Measurements from ENCODE around the gene ZNF420.
"Not testable (repeated sequence)": the region's sequence is repeated elsewhere in the genome, so short reads cannot be mapped to it uniquely, and the experiment has no call there.

ZNF420 gene

DNA sequence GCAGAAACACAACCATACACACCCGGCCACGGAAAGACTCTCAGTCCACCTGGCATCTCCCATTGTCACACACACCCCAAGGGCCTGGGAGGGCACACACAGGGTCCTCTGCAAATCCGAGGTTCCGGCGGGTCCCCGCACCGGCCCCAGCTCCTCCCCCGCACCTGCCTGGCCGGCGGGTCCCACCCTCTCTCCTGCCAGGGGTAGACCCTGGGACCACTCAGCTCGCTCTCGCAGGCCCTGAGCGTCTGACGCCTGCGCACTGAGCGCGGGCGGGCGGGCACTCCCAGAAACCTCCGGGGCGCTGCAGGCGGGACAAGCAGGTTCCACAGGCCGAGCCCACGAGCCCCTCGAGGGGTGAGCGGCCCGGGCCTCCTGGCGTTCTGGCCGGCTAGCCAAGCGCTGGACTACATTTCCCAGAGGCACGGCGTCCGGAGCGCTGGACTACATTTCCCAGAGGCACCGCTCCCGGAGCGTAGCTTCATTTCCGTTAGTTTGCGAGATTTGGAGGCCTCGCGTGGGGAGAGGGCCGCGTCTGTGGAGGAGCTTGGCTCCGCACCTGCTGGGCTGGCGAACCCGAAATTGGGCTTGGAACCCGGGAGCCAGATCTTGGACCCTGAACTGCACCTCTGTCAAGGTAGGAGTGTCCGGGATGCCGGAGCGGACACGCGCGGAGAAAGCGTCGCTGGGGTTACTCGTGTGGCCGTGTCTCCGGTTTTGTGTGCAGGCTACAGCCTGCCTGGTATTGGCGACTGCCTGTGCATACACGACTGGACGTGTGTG is at the start of gene ZNF420:
Gene ZNF420 (plus strand): TSS at position 500 of the 783 bp plus-strand sequence. CDS start 10,686 bp downstream, outside the sequence.
- no peak for DNase-seq (ENCODE audit: low spot score)

DNA sequence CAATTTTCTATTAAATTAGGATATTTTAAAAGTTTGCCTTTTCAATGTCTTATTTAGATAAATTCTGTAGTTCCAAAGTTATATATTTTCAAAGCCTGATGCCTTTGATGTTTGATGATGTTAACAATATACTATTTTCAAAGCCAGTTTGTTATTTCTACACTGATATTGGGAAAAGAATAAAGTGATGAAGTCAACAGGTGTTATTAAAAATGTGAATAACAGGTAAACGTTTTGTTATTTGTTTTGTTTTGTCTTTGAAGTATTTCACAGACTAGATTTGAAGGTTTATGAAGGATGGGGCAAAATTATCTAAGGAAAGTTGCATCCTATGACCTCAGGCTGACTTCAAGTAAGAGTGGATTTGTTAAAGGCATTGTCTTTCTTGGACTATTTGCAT is 33.1 kb upstream of the ZNF420 start:
- DNase-seq (ENCODE audit: low spot score) = no peak

DNA sequence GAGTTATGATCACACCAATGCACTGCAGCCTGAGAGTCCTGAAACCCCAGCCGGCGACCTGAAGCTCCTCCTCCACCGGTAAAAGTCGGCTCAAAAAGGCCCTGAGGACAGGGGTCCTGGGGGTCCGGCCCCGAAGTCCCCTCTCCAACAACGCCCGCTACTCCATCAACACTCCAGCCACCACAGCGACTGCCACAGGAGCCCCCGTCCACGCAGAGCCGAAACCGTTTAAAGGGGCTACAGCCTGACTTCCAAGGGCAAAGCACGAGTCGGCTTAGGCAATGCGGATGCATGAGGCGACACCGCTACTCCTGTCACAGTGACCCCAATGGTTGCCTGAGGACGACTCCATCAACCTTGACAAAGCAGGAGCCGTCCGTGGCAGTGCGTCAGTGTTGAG is 22.9 kb upstream of the ZNF420 start:
- DNase-seq (ENCODE audit: low spot score) = no peak

DNA sequence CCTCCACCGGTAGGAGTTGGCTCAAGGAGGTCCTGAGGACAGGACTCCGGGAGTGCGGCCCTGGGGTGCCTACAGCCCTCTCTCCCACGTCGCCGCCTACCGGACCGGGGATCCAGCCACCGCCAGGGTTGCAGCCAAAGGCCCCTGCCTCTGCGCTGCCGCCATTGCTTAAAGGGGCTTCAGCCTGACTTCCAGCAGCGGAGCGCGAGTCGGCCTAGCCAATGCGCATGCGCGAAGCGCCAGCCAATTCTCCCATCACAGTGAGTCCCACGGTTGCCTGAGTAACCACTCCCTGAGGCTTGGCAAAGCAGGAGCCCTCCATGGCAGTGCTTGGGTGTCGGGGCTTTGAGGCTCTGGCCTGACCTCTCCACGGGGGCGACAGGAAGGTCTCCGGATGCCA is 21.5 kb upstream of the ZNF420 start:
- no peak for DNase-seq (ENCODE audit: low spot score)

DNA sequence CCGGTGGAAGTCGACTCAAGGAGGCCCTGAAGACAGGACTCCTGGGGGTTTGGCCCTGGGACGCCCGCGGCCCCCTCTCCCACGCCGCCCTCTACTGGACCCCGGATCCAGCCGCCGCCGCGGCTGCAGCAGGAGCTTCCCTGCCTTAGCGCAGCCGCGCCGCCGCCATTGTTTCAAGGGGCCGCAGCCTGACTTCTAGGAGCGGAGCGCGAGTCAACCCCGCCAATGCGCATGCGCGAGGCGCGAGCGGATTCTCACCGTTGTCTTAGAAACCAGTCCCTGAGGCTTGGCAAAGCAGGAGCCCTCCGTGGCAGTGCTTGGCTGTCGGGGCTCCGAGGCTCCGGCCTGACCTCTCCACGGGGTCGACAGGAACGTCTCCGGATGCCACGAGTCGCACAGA is 19.1 kb upstream of the ZNF420 start:
- no peak for DNase-seq (ENCODE audit: low spot score)

DNA sequence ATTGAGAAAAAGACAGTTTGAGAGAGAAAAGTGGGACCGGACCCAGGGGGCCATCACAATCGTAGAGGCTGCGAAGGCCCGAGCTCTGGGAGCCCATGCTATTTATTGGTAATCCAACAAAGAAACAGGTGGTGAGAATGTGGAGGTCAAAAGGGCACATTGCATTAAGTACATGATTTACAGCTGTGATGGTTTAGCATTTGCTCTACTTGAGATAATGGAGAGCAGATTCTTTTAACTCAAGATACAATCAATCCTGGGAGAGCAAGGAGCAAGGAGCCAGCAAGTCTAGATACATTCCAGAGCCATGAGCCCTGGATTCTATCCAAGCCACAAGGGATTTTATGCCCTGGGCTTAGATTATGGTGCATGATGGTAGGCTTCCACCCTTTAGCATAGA is 13.3 kb upstream of the ZNF420 start:
- not testable (repeated sequence) for DNase-seq (ENCODE audit: low spot score)

DNA sequence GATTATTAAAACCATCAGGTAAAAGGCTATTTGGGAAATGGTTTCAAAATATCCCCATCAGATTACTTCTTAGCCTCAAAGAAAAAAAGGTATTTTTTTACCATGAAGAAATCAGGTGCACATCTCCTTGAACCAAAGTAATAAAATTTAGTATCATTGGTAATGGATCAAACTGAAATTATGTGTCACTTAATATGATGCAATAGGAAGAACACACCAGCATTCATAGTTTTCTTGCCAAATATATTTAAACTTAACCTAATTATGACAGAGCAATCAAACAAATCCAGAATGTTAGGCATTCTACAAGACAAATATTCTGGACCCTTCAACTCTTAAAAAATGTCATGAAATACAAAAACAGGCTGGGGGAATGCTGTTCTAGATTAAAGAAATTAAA is 4.1 kb upstream of the ZNF420 start:
- DNase-seq (ENCODE audit: low spot score) = no peak

DNA sequence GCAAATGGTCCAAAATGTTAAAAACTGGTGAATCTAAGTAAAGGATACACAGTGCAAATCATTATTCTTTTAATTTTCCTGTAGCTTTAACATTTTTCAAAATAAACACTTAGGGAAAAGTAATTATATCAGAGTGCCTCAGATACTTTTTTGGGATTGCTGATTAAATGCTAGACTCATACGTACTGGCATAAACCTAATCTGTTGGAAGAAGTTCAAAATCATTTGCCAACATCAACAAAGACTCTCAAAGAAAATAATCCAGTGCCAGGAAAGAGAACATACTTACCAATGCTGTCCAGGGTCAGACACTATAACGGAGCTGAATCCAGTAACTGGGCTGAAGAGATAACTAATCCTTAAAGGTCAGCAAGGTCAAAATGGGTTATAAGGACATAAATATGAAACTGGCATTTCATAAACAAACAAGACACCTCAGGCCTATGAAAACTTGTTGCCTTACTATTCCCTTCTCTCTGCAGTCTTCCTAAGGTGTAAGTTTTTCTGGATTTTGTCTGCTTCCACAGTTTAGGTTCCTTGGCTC is 3.3 kb upstream of the ZNF420 start:
- DNase-seq (ENCODE audit: low spot score) = no peak

DNA sequence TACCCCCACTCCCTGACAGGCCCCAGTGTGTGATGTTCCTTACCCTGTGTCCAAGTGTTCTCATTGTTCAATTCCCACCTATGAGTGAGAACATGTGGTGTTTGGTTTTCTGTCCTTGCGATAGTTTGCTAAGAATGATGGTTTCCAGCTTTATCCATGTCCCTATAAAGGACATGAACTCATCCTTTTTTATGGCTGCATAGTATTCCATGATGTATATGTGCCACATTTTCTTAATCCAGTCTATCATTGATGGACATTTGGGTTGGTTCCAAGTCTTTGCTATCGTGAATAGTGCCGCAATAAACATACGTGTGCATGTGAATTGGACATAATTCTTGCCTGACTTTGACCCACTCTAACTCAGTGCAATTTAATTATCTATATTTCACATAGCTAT is 1.7 kb upstream of the ZNF420 start:
- not testable (repeated sequence) for DNase-seq (ENCODE audit: low spot score)

DNA sequence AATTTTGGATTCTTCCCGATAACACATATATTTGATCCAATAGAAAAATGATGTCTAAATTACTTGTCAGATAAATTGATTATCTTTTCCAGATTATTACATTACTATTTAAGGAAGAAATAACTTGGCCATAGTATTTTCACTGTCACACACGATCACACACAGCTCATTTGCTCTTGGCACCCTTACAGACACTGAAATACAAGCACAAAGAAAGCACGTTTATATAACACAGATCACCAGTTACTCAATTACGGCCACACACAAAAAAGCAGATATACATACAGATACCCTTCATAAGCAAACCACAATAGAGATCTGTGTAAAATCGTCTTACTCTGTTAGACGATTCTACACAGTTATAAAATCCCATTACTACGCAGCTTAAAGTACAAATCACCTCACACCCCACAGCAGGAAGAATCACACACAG is 716 bp upstream of the ZNF420 start:
- no peak for DNase-seq (ENCODE audit: low spot score)

DNA sequence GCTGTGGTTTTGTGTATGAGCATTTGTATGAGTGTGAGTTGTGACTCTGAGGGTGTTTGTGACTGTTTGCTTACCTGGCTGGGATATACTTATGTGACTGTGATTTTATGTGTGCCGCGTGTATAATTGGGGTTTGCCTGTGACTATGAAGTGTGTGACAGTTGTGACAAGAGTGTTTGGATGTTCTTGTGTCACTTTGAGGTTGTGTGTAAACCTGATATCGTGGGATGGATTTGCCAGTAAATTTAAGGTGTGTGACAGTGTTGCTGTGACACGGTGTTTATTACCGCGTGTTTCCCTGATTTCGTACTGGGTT is 442 bp downstream of the ZNF420 start:
- no peak for DNase-seq (ENCODE audit: low spot score)

DNA sequence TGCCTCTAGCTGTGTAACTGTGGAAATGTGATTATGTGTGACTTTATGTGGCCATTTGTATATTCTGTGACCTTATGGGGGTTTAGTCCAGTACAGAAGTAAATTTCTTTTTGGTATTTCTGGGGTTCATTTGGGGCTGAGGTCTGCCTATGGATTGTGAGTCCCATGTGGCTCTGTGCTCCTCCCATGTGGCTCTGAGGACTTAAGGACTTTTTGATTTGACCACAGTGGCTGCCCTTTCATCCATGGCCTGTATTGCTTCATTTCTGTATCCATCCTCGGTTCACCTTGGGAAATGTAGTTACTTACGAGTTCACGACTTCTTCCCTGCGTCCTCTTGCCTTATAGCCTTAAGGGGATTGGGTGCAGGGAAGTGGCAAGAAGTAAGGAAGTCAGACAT is 1.0 kb downstream of the ZNF420 start:
- no peak for DNase-seq (ENCODE audit: low spot score)

DNA sequence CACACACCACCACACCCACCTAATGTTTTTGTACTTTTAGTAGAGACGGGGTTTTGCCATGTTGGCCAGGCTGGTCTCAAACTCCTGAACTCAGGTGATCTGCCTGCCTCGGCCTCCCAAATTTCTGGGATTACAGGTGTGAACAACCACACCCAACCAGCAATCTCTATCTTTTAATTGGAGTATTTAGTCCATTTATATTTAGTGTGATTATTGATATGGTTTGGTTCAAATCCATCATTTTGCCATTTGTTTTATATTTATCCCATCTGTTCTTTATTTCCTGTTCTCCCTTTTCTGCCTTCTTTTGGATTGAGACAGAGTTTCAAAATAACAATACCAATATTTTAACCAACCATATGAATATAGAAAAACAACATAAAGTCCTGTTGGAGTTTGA is 4.1 kb downstream of the ZNF420 start:
- no peak for DNase-seq (ENCODE audit: low spot score)

DNA sequence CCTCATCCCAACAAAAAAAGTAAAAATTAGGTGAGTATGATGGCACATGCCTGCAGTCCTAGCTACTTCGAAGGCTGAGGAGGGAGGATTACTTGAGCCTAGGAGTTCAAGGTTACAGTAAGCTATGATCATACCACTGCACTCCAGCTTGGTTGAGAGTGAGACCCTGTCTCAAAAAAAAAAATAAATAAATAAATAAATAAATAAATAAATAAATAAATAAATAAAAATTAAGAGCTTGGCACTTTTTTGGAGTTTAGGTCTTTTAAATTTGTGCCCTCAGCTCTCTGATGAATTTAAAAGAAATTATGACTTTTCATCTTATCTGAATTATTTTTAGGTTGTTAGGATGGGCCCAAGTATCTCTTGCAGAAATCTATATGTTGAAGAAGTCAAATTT is 8.9 kb downstream of the ZNF420 start:
- DNase-seq (ENCODE audit: low spot score) = no peak

DNA sequence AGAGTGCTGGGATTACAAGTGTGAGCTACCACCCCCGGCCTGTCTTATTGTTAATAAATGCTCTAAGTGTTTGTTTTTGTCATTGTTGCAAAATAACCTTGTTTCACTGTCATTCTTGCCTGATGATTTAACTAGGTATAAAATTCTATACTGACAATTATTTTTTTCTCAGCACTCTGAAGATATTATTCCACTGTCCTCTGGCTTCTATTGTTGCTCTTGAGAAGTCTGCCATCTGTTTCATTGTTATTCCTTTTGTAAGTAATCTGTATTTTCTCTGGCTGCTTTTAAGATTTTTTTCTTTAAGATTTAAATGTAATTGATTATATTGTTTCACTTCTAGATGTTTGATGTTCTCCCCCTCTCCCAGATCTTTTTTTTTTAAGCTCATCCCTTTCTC is 17.6 kb downstream of the ZNF420 start:
- DNase-seq (ENCODE audit: low spot score) = no peak

DNA sequence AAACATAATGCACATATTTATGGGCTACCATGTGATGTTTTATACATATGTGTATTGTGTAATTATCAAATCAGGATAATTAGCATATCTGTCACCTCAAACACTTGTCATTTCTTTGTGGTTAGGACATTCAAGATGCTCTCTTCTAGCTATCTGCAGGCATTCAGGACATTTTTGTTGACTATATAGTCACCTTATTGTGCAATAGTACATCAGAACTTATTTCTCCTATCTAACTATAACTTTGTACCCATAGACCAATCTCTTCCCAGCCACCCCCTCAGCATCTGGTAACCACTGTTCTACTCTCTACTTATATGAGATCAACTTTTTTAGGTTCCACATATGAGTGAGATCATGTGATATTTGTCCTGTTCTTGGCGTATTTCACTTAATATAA is 20.3 kb downstream of the ZNF420 start:
- no peak for DNase-seq (ENCODE audit: low spot score)

DNA sequence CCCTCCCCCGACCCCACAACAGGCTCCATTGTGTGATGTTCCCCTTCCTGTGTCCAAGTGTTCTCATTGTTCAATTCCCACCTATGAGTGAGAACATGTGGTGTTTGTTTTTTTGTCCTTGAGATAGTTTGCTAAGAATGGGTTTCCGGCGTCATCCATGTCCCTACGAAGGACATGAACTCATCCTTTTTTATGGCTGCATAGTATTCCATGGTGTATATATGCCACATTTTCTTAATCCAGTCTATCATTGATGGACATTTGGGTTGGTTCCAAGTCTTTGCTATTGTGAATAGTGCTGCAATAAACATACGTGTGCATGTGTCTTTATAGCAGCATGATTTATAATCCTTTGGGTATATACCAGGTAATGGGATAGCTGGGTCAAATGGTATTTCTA is 25.9 kb downstream of the ZNF420 start:
- DNase-seq (ENCODE audit: low spot score) = not testable (repeated sequence)

DNA sequence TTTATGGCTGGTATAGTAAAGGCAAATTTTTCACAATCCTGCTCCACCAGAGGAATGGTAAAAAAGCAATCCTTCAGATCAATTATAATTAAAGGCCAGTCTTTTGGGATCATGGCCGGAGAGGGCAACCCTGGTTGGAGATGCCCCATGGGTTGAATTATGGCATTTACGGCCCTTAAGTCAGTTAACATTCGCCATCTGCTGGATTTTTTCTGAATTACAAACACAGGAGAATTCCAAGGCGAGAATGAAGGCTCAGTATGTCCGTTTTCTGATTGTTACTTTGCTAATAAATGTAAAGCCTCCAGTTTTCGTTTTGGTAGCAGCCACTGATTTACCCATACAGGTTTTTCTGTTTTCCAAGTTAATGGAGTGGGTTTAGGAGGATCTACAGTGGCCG is 33.5 kb downstream of the ZNF420 start:
- not testable (repeated sequence) for DNase-seq (ENCODE audit: low spot score)

DNA sequence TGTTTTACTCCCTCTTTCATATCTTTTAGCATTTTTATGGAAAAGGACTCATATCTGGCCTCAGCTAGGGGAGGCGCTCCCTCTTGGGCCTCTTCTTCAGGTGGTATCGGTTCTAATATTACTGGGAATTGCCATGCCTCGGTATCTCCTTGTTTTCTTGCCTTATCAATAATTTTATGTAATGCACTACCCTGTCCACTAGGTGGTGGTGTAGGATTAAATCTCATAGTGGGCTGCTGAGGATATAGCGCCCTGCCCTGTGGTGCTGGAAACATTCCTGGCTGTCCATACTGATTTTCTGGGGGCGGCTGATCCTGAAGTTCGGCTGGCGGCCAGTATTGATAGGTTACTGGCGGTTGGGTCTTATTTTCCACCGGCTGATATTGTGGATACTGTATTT is 35.8 kb downstream of the ZNF420 start:
- DNase-seq (ENCODE audit: low spot score) = no peak

DNA sequence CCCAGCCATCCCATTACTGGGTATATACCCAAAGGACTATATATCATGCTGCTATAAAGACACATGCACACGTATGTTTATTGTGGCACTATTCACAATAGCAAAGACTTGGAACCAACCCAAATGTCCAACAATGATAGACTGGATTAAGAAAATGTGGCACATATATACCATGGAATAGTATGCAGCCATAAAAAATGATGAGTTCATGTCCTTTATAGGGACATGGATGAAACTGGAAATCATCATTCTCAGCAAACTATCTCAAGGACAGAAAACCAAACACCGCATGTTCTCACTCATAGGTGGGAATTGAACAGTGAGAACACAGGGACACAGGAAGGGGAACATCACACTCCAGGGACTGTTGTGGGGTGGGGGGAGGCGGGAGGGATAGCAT is 43.9 kb downstream of the ZNF420 start:
- DNase-seq (ENCODE audit: low spot score) = not testable (repeated sequence)

DNA sequence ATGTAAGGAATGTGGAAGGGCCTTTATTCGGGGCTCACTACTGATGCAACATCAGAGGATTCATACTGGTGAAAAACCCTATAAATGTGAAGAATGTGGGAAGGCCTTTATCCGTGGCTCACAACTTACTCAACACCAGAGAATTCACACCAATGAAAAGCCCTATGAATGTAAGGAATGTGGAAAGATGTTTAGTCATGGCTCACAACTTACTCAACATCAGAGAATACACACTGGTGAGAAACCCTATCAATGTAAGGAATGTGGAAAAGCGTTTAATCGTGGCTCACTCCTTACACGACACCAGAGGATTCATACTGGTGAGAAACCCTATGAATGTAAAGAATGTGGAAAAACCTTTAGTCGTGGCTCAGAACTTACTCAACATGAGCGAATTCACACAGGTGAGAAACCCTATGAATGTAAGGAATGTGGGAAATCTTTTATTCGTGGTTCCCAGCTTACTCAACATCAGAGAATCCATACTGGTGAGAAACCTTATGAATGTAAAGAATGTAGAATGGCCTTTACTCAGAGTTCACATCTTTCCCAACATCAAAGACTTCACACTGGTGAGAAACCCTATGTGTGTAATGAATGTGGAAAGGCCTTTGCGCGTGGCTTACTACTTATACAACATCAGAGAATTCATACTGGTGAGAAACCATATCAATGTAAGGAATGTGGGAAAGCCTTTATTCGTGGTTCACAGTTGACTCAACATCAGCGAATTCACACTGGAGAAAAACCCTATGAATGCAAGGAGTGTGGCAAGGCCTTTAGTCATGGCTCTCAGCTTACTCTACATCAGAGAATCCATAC is 50.0 kb downstream of the ZNF420 start:
- no peak for DNase-seq (ENCODE audit: low spot score)

DNA sequence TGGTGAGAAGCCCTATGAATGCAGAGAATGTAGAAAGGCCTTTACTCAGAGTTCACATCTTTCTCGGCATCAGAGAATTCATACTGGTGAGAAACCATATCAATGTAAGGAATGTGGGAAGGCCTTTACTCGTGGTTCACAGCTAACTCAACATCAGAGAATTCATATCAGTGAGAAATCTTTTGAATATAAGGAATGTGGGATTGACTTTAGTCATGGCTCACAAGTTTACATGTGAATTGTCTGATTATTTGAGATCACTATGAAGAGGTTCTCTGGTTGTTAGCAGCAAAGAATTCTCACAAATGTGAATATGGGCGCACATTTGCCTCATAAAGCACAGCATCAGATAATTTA is 50.6 kb downstream of the ZNF420 start:
- DNase-seq (ENCODE audit: low spot score) = no peak

DNA sequence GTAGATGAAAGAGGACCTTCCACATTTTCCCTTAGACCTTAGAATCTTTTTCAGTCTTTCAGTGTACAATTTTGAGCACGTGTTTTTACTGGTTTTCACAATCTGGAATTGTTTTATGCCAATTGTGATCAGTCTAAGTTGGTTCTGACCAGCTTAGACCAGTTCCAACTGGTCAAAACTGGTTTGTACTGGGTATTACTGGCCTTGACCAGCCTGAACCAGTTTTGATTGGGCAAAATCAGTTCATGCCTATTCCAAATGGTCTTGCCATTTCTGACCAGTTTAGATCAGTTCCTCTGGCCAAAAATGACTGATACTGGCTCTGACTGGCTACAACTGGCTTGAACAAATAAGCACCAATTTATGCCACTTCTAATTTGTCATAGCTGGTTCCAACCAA is 57.9 kb downstream of the ZNF420 start:
- no peak for DNase-seq (ENCODE audit: low spot score)

Measured in LoVo (cell line).